NCI-H2171 (cell line): ENCODE data around the gene FAM149B1.
A peak's percentile ranks its signal among the peaks of the same experiment; 100 is the strongest.
"Not testable (repeated sequence)": the region's sequence is repeated elsewhere in the genome, so short reads cannot be mapped to it uniquely, and the experiment has no call there.

Experiments
- DNase-seq: peaks from one replicate; lab custom pipeline; 2025; lab: John Stamatoyannopoulos, UW

FAM149B1 gene

DNA sequence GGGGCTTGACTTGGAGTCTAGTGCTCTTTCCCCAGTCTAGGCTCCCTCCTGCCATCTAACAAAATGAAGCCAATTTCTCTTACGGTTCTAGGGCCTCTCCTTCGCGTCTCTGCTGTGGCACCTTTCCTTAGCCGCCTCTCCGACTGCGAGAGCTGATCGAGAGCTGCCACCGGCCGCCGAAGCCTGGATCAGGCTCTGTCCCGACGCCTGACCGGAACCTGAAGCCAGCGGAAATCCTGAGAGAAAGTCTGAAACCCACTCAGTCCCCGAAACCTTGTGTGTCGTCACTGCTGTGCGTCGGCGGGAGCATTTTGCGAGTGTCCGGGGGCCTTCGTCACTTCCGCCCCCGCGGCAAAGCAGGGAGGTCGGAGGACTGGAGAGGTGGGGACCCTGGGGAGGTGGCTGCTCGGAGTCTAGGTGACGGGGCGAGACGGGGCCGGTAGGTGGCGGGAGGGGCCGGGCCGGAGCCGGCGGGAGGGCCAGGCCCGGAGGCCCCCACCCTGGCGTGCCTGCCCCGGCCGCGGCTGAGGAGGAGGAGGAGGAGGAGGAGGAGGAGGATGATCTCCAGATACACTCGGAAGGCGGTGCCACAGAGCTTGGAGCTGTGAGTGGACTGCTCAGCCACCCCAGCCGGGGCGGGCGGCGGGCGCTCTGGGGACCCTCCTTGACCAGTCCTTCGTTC is at the start of gene FAM149B1, which contains the start of gene ECD:
TSS of gene FAM149B1 (plus strand) at position 337 of the 682 bp plus-strand sequence. CDS start at position 558, 221 bp downstream.
TSS of gene ECD (minus strand) at position 226 of the 682 bp plus-strand sequence. CDS start 4,071 bp downstream, outside the sequence.
- peak; percentile 77 for DNase-seq

DNA sequence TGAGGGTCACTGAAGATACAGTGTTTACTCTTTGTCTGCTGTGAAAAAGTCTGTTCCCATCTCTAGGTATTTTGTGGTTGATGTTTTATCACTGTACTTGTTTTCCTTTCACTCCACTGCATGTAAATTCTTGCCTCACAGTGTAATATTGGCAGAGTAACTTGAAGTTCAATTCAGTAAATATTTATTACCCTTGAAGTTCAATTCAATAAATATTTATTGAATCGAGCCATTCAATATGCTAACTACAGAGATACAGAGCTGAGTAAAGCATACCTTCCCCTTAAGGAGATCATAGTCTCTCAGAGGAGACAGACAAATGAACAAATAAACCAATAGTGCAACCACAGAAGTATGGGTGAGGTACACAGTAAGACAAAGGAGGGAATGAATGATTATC is 48.5 kb upstream of the FAM149B1 start:
- no peak for DNase-seq

DNA sequence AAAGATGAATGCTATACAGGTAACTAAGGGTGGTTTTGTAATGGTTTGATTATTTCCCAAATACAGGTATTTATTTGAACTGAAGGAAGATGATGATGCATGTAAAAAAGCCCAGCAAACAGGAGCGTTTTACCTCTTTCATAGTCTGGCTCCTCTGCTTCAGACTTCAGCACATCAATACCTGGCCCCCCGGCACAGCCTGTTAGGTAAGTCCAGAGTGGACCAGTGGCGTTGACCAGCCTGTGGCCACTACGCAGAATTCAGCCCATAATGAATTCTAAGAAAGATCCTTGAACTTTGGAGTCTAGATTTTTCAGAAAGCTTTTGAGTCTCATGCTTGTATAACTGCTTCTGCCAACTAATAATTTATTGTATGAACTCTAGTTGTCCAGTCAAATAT is 48.0 kb upstream of the FAM149B1 start:
- no peak for DNase-seq

DNA sequence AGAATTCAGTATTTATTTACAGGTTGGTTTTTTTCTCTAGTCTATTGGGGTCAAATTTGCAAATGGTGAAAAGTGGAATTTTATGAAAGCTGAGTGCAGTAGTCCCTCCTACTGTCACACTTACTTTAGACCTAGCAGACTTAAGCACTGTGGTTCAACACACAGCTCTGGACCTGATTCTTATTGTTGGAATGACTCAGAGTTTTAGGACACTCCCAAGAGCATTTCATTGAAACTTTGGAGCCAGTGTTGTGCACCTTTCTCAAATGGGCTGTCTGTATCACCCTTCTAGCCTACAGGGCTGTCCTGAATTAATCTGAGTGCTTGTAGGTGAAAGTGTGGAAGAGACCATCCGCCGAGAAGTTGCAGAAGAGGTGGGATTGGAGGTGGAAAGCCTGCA is 41.6 kb upstream of the FAM149B1 start:
- no peak for DNase-seq

DNA sequence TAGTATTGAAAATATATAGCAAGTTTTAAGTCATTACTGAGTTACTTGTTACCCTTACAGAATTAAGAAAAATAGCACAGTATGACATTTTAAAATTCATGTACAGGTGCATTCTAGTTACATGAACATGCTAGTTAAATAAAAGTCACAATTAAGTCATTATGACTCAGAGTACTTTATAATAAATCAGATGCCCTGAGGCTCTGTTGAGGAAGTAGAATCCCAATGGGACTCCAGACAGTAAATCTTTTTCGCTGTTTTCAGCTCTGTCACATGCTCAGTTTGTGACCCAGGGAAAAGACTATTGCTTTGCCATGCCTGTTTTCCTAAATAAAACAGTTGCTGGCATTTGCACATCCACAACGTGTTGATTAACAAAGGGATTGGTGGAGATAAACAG is 36.6 kb upstream of the FAM149B1 start:
- DNase-seq, result no peak

DNA sequence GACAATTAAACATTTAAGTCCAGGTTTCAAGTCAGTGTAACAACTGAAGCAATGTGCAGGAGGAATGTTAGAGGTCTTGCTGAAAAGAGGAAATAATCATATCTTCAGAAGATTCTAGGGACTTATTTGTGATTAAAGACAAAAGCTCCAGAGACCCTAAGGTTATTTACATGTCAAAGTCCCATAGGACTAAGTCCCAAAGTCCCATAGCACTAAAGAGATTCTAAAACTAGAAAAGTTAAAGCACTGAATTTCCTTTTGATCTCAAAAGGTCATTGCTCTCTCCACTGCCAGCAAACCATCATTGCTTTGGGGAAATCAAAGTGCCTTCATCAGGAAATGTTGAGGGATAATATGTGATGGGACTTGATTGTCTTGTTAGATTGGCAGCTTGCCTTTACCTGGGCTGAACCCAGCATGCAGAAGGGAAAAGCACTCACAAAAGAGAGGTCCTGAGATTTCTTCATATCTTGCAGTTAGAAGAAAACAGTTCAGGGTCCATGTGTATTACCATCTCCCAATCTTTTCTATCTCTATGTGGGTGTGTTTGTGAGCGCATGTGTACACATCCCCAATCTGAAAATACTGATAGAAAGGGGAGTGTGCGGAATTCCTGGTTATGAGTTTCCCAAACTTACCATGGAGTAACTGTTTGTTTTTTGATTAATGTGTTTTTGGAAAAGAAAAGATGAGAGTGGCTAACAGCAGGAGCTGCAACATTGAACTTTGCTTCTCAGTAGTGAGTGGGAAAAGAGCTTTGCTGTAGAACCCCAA is 35.8 kb upstream of the FAM149B1 start:
- DNase-seq, result no peak

DNA sequence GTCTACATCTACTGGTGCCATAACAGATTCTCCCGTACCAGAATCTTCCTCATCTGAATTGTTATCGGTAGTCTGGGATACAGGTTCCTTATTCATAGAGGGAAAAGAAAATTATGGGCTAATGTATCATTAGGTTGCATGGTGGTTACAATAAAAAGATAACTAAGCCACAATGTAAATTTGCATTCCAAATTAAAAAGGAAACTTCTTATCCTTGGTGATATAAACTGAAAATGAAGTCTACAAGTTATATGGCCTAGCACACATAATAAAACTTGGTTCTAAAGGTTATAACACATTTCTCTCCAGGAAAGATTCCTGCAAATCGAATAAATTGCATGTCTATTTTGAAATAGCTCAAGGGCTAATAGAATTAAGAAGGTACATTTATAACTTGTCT is 33.2 kb upstream of the FAM149B1 start:
- DNase-seq, result no peak

DNA sequence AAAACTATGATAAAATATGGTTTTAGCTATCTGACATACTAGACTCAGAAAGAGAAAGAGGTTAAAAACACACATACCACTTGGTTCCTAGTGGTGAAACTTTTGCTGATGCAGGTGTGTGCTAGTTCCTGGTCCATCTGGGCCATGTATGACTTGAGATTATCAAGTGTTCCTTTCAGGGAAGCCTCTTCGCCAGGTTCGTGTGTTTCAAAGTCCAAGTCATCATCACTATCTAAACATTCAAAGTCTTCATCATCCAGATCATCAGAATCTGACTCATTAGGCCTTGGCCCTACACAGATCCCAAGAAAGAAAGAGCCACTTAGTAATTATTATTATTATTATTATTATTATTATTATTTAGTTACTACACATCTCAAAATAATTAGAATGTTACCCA is 31.3 kb upstream of the FAM149B1 start:
- DNase-seq, result no peak

DNA sequence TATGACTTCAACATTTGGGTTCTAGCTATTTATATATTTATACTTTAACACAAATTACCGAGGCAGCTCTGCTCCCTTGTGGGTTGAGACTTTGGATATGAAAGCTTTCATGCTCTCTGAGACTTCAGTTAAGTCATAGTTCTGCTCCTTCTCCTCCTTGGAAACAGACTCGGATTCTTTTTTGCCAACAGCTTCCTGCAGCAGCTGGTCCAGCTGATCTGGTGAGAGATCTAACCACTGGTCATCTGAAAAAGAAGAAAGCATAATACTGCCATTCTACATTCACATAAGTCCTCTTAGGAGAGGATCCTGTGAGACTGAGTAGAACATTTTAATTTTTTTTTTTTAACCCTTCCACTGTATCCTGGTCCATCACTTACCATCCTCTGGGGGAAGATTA is 28.7 kb upstream of the FAM149B1 start:
- no peak for DNase-seq

DNA sequence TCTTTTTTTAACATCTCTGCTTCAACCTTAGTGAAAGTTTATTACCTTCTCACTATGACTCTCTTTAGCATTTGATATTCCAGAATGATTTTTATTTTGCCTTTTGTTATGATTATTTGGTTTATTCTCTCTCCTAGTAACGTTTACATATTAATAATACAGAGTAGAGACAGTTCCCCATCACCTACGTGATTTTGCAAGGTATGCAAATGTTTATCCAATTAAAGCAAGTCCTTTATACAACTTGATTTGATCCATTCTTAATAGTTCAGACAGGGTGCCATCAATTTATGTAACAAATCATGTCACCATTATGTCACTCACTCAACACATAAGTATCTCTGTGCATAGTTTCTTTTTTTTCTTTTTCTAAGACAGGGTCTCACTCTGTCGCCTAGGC is 26.3 kb upstream of the FAM149B1 start:
- no peak for DNase-seq

DNA sequence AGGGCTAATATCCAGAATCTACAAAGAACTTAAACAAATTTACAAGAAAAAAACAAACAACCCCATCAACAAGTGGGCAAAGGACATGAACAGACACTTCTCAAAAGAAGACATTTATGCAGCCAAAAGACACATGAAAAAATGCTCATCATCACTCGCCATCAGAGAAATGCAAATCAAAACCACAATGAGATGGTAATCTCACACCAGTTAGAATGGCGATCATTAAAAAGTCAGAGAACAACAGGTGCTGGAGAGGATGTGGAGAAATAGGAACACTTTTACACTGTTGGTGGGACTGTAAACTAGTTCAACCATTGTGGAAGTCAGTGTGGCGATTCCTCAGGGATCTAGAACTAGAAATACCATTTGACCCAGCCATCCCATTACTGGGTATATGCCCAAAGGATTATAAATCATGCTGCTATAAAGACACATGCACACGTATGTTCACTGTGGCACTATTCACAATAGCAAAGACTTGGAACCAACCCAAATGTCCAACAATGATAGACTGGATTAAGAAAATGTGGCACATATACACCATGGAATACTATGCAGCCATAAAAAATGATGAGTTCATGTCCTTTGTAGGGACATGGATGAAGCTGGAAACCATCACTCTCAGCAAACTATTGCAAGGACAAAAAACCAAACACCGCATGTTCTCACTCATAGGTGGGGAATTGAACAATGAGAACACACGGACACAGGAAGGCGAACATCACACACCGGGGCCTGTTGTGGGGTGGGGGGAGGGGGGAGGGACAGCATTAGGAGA is 17.1 kb upstream of the FAM149B1 start:
- DNase-seq, result not testable (repeated sequence)

DNA sequence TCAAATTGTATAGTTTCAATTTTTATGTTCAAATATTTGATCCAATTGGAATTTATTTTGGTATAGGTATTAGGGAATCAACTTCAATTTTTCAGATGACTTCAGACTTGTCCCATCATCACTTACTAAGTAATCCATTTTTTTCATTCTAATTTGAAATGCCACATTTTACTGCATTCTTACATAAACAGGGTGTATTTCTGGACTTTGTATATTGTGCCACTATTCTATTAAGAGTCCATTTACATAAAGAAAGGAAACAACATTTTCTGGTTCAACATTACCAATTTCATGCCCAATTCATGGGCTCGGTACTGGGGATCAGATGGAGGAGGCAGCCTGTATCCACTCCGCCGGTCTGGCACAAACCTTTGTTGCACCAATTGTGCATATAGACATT is 15.9 kb upstream of the FAM149B1 start:
- DNase-seq, result no peak

DNA sequence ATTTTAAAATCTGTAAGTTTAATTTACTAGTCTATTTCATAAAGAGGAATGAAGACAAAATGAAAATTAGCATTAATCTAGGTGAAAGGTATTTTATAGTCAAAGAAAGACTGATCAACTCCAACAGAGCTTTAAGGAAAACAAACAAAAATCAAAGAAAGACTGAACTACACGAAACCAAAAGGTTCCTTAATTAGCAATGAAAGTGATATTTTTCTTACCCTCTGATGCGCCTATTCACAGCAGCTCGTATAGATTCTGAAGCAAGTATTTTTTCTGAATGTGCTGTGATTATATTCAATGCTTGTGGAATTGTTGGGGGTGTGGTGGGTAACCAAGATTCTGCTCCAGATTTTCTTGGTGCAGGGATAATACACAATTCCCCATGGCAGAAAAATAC is 11.9 kb upstream of the FAM149B1 start:
- no peak for DNase-seq

DNA sequence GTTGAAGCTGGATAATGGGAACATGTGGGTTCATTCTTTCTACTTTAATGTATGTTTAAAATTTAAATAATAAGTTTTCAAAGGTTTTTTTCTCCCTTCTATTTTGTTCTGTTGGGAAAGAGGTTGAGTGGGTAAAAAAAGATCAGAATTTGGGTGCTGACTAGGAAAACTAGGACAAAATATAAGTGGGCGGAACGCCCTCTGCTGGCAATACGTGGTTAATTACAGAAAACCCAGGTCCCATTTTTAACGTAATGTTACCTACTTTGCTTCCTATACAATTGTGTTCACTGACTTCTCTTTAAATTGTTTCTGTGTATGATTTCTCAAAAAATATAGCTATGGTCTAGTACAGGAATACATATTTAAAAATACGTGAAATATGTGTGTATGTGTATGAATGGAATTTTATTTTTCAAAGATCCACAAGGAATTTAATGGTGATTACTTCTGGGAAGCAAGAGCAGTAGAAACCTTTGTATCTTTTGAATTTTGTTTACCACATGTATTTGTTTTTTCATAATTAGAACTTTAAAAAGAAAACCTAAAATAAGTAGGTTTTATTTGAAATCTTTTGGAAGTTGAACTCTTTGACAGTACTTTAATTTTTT is 8.8 kb upstream of the FAM149B1 start:
- DNase-seq, result no peak

DNA sequence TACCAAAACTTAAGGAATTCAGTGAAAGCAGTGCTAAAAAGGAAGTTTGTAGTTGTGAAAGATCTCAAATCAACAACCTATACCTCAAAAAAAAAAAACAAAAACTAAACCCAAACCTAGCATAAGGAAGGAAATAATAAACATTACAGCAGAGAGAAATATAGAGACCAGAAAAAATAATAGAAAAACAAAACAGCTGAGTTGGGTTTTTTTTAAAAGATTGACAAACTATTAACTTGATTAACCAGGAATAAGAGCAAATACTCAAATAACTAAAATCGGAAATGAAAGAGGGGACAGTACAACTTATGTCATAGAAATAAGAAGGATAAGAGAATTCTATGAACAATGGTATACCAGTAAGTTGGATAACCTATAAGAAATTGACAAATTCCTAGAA is 6.8 kb upstream of the FAM149B1 start:
- no peak for DNase-seq

DNA sequence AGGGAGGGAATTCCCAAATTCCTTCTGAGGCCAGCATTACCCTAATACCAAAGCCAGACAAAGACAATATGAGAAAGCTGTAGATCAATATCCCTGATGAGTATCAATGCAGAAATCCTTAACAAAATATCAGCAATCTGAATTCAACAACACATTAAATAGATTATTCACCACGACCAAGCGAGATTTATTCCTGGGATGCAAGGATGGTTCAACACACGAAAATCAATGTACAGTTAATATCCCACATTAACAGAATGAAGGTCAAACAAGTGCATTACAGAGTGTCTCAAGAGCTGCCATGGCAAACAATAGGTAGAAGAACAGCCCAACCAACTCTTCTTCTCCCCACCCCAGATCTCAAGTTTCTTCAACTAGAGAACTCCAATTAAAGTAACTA is 6.3 kb upstream of the FAM149B1 start:
- DNase-seq, result no peak

DNA sequence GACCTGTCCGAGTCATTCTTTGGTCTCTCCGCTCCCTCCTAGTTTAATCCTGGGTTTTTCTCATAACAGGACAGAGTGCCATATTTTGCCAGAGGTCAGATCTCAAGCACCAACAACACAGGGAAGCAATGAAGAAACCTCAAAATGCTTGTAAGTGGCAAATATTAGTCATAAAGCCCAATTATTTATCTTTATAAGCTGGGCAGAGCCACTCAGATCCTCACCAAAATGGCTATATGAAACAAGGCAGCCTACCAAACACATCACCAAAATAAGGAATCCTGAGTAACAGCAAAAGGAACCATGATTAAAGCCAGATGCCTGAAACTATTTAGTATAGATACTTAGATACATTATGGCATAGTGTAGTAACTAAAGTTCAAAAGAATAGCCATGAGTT is 4.8 kb upstream of the FAM149B1 start:
- no peak for DNase-seq

DNA sequence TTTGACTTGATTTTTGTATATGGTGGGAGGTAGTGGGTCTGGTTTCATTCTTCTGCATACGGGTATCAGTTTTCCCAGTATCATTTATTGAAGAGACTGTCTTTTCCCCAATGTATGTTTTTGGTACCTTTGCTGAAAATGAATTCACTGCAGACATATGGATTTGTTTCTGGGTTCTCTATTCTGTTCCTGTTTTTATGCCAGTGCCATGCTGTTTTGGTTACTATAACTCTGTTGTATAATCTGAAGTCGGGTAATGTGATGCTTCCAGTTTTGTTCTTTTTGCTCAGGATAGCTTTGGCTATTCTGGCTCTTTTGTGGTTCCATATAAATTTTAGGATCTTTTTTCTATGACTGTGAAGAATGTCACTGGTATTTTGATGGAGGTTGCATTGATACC is 947 bp upstream of the FAM149B1 start:
- no peak for DNase-seq

DNA sequence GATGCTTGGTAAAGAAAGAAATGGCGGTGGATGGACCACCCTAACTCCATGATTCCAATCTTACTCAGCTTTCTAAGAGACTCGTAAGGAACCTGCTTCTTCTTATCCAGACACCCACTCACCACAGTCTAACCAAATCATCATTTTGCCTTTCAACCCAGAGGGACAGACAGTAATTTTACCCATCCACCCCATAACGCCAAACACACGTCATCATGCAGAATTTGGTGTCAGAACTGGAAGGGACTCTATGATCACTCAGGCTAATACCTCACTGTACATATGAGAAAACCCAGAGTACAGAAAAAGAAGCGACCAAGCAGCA is 499 bp upstream of the FAM149B1 start:
- DNase-seq, result no peak

DNA sequence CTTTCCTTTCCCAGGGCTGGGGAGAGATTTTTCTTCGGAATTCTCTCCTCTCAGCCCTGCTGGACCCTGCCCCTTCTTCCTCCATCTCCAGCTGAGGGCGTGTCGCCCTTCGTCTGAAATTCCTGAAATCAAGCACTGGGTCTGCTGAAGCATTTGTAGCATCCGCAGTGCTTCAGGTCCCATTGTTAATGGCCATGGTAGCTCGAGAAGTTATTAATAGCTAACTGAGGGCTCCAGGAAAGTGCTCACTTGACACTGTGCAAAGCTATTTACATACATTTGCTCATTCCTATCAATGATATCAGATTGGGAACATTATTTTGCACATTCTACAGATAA is 515 bp downstream of the FAM149B1 start:
- no peak for DNase-seq

DNA sequence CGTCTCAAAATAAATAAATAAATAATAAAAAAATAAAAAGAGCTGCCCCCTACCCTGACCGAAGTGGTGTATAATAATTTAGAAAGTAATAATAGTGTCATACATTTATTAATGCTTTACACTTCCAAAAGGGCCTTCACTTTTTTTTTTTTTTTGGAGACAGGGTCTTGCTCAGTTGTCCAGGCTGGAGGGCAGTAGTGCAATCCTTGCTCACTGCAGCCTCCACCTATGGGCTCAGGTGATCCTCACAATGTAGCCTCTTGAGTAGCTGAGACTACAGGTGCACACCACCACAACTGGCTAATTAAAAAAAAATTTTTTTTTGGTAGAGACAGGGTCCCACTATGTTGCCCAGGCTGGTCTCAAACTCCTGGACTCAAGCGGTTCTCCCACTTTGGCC is 1.4 kb downstream of the FAM149B1 start:
- no peak for DNase-seq

DNA sequence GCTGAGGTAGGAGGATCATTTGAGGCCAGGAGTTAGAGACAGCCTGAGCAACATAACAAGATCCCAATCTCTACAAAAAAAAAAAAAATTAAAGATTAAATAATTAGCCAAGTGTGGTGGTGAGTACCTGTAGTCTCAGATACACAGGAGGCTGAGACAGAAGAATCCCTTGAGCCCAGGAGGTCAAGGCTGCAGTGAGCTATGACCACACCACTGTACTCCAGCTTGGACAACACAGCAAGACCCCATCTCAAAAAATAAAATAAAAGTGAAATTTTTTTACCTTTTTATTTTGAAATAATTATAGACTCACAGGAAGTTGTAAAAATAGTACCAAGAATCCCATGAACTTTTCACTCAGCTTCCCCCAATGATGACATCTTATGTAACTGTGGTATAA is 4.9 kb downstream of the FAM149B1 start:
- DNase-seq, result no peak
